Natural killer cell (primary cell): Measurements from ENCODE around the gene RUFY4. TPM values are rescaled to one million over a fixed set of nuclear protein-coding genes. Genes with fewer than 3 reads are reported as not detected.
A peak's percentile ranks its signal among the peaks of the same experiment; 100 is the strongest.

Experiments
- ATAC-seq, 3 donors: fragments of 150-1000 bp in 2 of 3; fragments of 200-7000 bp in 1 of 3; cut with Tn5 transposase; 1 replicate in 1 of 3; 2 replicates in 2 of 3; pipeline ENCODE4 v1.10.0; 2021; ENCODE audit warnings: mild to moderate bottlenecking in 2 of 3, moderate library complexity in 2 of 3
- DNase-seq, 2 donors: peaks; one replicate each; pipeline versions ENCODE4 v3.0.0 to v3.0.0-alpha.2; 2013 to 2021; ENCODE audit warnings: mixed read lengths in 1 of 2
- H3K27ac ChIP-seq: one replicate; pipeline ENCODE4 v1.5.1; 2013; ENCODE audit warnings: mild to moderate bottlenecking, low read length
- H3K27me3 ChIP-seq: one replicate; pipeline ENCODE4 v1.6.1; 2013; ENCODE audit warnings: low read length; ENCODE audit not compliant: control insufficient read depth, insufficient read depth
- H3K36me3 ChIP-seq: one replicate; pipeline ENCODE4 v1.6.1; 2013; ENCODE audit warnings: low read length; ENCODE audit not compliant: control insufficient read depth, insufficient read depth
- H3K4me1 ChIP-seq: one replicate; pipeline ENCODE4 v1.6.1; 2013; ENCODE audit warnings: low read length; ENCODE audit not compliant: control insufficient read depth, insufficient read depth
- H3K4me3 ChIP-seq: one replicate; pipeline ENCODE4 v1.5.1; 2013; ENCODE audit warnings: low read length
- H3K9me3 ChIP-seq: one replicate; pipeline ENCODE4 v1.6.1; 2013; ENCODE audit warnings: low read length; ENCODE audit not compliant: control insufficient read depth, insufficient read depth
- H3K27ac Mint-ChIP-seq, 2 donors: one replicate each; pipeline ENCODE4 v1.8.0; 2022; ENCODE audit warnings: mild to moderate bottlenecking in 2 of 2, mixed read lengths in 2 of 2, moderate library complexity in 1 of 2
- H3K27me3 Mint-ChIP-seq, 2 donors: one replicate each; pipeline ENCODE4 v1.8.0; 2022; ENCODE audit warnings: low read depth in 2 of 2, mixed read lengths in 2 of 2
- H3K36me3 Mint-ChIP-seq: one replicate; pipeline ENCODE4 v1.8.0; 2022; ENCODE audit warnings: mixed read lengths
- H3K4me1 Mint-ChIP-seq, 2 donors: one replicate each; pipeline ENCODE4 v1.8.0; 2022; ENCODE audit warnings: mixed read lengths in 2 of 2
- H3K4me3 Mint-ChIP-seq: one replicate; pipeline ENCODE4 v1.8.0; 2022; ENCODE audit warnings: mild to moderate bottlenecking, moderate library complexity, mixed read lengths
- H3K9me3 Mint-ChIP-seq, 2 donors: one replicate each; pipeline ENCODE4 v1.8.0; 2022; ENCODE audit warnings: mixed read lengths in 2 of 2
- CTCF ChIP-seq: fragments of 200-600 bp; IDR thresholded peaks from one replicate; pipeline ENCODE4 v1.8.0; 2022; ENCODE audit warnings: antibody characterized with exemption
- WGBS: methylation state at CpG from one replicate; pipeline ENCODE4 v1.1.7; 2013; ENCODE audit warnings: missing lambda C conversion rate; ENCODE audit not compliant: insufficient coverage; 5-methylcytosine and 5-hydroxymethylcytosine counted together
- intact Hi-C: fragments of 100-400 bp; cut with micrococcal nuclease; formaldehyde crosslinking; loops from one replicate; pipeline ENCODE4 v1.14.2; 2022
- total RNA-seq, 4 donors: library from RNA; stranded (reverse); fragments of 120-200 nt in 1 of 4; gene quantifications; one replicate each; pipeline versions ENCODE4 v1.2.3 to v1.2.4, GENCODE V29; 2013 to 2022

Gene RUFY4
- total RNA-seq, 3 donors from 2014 or later (not counting 1 experiment from before 2014, with no cell fraction given) = 0.82 to 3.1 (median 1.8) TPM

- H3K4me1 Mint-ChIP-seq = no peaks in the 10 kb centered on the region
- Histone ChIP-seq H3K9me3 (no peaks in the 10 kb centered on the region), H3K27me3 (no peaks in the 10 kb centered on the region), H3K27ac (no peak overlapping the region), H3K4me1 (peaks cover 9% of the 10 kb centered on the region), H3K4me3 (no peak overlapping the region), H3K36me3 (no peaks in the 10 kb centered on the region)
- H3K9me3 Mint-ChIP-seq = no peaks in the 10 kb centered on the region
- H3K27ac Mint-ChIP-seq = no peak overlapping the region
- peaks cover 14 to 36% of the 10 kb centered on the region in 2 donors for H3K27me3 Mint-ChIP-seq
- no peaks in the 10 kb centered on the region for H3K36me3 Mint-ChIP-seq
- intact Hi-C loops = no loop called here
- no peak for TF ChIP-seq CTCF
- no peak for ATAC-seq
- no peak overlapping the region for H3K4me3 Mint-ChIP-seq
- WGBS = 96% methylated on average over 7 of the region's 7 CpGs
- no peak for DNase-seq
Observed at GRCh38 chr2:218060950-218061660, 7.9 kb upstream of the RUFY4 start.

GRCh38 chr2:218063486-218063885, 5.6 kb upstream of the RUFY4 start:
- Histone ChIP-seq H3K4me3 (no peak overlapping the region), H3K27me3 (no peaks in the 10 kb centered on the region), H3K36me3 (no peaks in the 10 kb centered on the region), H3K9me3 (no peaks in the 10 kb centered on the region), H3K4me1 (peaks cover 18% of the 10 kb centered on the region), H3K27ac (no peak overlapping the region)
- DNase-seq = no peak
- TF ChIP-seq CTCF = no peak
- ATAC-seq = peak in 2 of 3 donors; percentile 21 to 41
- Mint-ChIP-seq H3K36me3 (no peaks in the 10 kb centered on the region), H3K9me3 (no peaks in the 10 kb centered on the region), H3K4me3 (no peak overlapping the region), H3K4me1 (peaks cover 8 to 18% of the 10 kb centered on the region in 2 donors), H3K27me3 (peaks cover 18 to 22% of the 10 kb centered on the region in 2 donors), H3K27ac (no peak overlapping the region)
- WGBS = 37% methylated on average over 5 of the region's 5 CpGs
- intact Hi-C loops = no loop called here

GRCh38 chr2:218063896-218064295, 5.2 kb upstream of the RUFY4 start:
- Histone ChIP-seq H3K4me3 (no peak overlapping the region), H3K9me3 (no peaks in the 10 kb centered on the region), H3K27ac (no peak overlapping the region), H3K4me1 (peaks cover 22% of the 10 kb centered on the region), H3K36me3 (no peaks in the 10 kb centered on the region), H3K27me3 (no peaks in the 10 kb centered on the region)
- H3K4me1 Mint-ChIP-seq = peaks cover 8 to 22% of the 10 kb centered on the region in 2 donors
- ATAC-seq (no peak), DNase-seq (no peak)
- H3K27me3 Mint-ChIP-seq = peaks cover 15 to 18% of the 10 kb centered on the region in 2 donors
- WGBS = 95% methylated on average over 6 of the region's 6 CpGs
- no peak for TF ChIP-seq CTCF
- H3K9me3 Mint-ChIP-seq = no peaks in the 10 kb centered on the region
- no peak overlapping the region for H3K27ac Mint-ChIP-seq
- H3K36me3 Mint-ChIP-seq = no peaks in the 10 kb centered on the region
- H3K4me3 Mint-ChIP-seq = no peak overlapping the region
- intact Hi-C loops = no loop called here
